Endometrial microvascular endothelial cells (primary cell): Measurements from ENCODE around the gene INTS1. TPM values are rescaled to one million over a fixed set of nuclear protein-coding genes. Genes with fewer than 3 reads are reported as not detected.

ENCODE experiments used
- in situ Hi-C: cut with HindIII; loops from 2 replicates; pipeline ENCODE4 v1.10.0; 2017; ENCODE audit warnings: low sequenced_read_pairs, low pct_unique_long_range_greater_than_20kb; ENCODE audit errors: inconsistent ontology term
- total RNA-seq: library from RNA; depleted of rRNA; stranded (reverse); fragments of >200 nt; gene quantifications from one replicate; pipeline ENCODE4 v1.2.3, GENCODE V29; 2015; ENCODE audit errors: inconsistent ontology term

INTS1 gene, protein sequence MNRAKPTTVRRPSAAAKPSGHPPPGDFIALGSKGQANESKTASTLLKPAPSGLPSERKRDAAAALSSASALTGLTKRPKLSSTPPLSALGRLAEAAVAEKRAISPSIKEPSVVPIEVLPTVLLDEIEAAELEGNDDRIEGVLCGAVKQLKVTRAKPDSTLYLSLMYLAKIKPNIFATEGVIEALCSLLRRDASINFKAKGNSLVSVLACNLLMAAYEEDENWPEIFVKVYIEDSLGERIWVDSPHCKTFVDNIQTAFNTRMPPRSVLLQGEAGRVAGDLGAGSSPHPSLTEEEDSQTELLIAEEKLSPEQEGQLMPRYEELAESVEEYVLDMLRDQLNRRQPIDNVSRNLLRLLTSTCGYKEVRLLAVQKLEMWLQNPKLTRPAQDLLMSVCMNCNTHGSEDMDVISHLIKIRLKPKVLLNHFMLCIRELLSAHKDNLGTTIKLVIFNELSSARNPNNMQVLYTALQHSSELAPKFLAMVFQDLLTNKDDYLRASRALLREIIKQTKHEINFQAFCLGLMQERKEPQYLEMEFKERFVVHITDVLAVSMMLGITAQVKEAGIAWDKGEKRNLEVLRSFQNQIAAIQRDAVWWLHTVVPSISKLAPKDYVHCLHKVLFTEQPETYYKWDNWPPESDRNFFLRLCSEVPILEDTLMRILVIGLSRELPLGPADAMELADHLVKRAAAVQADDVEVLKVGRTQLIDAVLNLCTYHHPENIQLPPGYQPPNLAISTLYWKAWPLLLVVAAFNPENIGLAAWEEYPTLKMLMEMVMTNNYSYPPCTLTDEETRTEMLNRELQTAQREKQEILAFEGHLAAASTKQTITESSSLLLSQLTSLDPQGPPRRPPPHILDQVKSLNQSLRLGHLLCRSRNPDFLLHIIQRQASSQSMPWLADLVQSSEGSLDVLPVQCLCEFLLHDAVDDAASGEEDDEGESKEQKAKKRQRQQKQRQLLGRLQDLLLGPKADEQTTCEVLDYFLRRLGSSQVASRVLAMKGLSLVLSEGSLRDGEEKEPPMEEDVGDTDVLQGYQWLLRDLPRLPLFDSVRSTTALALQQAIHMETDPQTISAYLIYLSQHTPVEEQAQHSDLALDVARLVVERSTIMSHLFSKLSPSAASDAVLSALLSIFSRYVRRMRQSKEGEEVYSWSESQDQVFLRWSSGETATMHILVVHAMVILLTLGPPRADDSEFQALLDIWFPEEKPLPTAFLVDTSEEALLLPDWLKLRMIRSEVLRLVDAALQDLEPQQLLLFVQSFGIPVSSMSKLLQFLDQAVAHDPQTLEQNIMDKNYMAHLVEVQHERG (N-terminal part only)
- total RNA-seq = 70.4 TPM

DNA sequence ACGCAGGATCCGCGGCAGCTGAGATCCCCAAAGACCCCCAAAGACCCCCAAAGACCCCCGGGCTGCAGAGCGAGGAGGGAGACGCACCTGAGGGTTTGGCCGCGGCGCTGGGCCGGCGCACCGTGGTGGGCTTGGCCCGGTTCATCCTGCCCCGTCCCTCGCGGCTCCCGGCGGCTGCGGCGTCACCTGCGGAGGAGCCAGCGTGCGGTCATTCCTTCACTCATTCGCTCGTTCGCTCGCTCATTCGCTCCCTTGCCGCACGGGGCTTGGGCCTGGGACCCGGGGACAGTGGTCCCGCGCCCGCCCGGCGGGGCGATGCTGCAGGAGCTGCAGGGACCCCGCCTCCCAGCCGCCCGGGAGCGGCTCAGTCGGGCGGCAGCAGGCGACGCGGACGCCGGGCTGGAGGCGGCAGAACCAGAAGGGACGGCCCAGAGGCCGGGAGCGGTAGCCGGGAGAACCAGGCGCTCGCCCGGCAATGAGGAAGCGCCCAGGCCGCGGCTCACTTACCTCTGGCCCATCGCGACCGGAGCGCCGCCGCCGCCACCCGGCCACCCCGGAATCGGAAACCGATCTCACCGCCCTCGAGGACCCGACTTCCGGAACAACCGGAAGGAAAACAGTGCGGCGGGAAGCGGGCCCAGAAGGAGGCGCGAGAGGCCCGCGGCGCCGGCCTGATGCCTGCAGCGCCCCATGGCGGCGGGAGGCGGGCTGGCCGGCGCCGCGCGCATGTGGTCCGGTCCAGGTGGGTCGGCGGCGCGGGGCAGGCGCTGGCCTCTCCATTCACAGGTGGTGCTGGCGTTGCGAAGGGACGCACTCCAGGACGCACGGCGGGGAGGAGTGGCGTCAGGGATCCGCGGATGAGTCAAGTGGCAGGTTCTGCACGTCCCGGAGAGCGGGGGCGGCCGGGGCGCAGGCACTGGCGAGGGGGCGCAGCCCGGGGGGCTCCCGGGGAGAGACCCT, at the start of gene INTS1:
Gene INTS1, minus strand, starts transcription at position 574 of the 960 bp plus-strand sequence. Its CDS starts 429 bp downstream, at position 145.
- in situ Hi-C loops = no loop called here

DNA sequence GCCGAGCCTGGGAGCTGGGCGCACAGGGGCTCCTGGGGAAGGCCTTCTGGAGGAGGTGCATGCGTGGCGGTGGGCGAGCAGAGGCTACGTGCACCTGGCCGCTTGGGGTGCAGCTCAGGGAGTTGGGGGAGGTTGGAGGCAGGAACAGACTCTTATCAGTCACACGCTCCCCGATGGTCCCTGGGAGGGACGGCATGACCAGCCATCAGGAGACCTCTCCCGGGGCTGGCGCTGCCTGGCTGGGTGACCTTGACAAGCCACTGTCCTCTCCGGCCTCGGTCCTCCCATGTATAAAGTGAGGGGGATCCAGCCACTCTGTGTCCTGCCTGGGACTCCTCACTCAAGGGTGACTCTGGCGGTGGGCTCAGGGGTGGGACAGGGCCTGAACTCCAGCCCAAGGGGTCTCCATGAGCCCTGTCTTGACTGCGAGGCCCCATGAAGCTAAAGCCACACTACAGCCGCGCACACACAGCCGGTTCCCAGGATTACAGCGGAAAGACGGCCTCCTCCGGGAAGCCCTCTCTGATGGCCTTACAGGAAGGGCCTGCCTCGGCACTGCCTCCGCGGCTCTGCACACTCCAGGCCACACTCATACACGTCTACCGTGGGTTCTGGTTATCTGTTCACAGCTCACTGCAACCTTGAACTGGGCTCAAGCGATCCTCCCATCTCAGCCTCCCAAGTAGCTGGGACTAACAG, 49.5 kb upstream of the INTS1 start:
- in situ Hi-C loops = no loop called here

DNA sequence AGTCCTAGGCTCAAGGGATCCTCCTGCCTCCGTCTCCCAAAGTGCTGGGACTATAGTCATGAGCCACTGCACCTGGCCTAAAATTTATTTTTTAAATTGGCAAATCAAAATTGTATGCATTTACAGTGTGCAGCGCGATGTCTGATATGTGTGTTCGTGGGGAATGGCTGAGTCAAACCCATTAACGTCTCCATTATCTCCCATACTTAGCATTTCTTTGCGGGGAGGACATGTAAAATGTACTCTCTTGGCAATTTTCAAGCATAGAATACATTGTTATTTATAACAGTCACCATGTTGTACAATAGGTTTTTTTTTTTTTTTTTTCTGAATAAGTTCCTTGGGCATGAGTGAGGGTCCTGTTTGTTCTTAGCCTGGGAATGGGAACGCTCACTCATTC, 48.0 kb upstream of the INTS1 start:
- in situ Hi-C loops = no loop called here

DNA sequence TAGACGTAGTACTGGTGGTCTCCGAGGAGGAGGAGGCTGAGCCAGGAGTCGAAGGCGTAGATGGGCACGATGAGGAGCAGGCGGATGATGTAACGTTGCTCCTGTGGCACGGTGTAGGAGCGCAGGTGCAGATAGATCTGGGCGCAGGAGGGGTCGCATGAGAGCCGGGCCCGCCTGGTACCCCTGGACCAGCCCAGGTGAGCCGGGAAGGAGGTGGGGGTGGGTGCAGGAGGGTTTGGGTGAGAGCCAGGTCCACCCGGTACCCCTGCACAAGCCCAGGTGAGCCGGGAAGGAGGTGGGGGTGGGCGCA, 46.6 kb upstream of the INTS1 start:
- in situ Hi-C loops = no loop called here

DNA sequence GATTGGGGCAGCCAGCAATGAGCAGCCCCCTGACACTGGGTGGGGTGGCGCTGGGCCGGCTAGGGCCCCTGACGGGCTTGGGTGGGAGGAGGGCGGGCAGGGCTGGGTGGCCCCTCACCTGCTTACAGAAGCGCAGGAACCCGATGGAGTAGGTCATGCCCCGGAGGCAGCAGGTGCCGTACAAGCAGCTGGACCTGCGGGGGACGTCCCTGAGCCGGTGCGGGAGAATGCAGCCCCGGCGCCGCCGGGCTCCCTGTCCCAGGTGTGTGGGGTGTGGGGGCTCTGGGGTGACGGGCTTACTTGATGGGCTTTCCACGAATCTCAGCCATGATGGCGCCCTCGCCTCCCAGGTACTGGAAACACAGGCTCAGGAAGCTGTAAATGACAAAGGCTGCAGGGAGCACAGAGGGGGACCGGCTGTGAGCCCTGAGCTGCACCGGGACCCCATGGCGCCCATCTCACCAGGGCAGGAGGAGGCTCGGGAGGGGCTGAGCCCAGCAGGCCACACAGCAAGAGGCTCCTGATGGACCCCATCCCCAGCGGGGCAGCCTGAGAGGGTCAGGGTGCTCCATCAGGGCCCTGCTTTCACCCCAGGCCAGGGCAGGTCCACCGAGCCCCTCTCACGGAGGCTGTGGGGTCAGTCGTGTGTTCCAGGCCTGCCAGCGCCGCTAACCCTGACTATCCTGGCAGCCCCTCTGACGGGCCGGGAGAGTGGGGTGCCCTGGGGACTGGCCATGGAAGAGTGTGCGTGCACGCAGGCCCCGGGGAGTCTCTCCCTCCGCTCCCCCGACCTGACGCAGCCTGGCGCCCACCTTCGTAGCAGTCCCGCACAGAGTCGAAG, 46.0 kb upstream of the INTS1 start:
- in situ Hi-C loops = no loop called here

DNA sequence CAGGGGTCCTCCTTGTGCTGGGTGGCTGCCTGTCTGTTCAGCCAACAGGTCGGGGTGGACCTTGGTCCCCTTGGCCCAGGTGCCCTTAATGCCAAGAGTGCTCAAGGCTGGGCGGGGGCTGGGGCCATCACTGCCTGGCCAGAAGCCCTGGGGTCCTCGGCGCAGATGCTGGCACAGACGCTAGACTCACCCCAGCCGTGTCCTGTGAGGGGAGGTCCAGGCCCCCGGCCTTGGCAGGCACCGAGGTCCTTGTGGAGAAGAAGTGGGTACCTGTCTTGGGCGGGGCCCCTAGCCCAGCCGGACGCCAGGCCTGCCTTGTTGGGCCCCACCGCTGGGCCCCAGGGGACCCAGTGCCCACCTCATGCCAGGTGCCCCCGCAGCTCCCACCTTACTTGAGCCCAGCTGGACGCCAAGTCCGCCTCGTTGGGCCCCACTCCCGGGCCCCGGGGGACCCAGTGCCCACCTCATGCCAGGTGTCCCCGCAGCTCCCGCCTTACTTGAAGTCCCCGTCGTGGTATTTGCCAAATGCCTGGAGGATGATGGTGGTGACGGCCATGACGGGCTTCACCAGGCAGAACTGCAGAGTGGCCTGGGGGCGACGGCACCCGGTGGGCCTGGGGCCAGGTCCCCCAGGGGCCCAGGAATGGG, 45.3 kb upstream of the INTS1 start:
- in situ Hi-C loops = no loop called here

DNA sequence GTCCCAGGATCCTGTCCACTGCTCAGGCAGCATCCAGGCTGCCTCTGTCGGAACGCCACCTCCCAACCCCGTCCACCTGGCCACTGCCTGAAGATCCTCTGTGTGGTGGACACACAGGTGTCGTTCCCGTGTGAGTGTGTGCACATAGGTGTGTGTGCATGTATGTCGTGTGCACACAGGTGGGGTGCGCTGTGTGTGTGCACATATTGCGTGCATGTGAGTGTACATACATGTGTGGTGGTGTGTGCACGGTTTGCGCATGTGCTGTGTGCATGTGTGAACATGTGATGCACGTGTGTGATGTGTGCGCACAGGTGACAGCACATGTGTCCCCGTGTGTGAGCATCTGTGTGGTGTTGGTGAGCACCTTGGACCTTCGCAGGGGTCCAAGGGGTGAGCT, 44.8 kb upstream of the INTS1 start:
- in situ Hi-C loops = no loop called here

DNA sequence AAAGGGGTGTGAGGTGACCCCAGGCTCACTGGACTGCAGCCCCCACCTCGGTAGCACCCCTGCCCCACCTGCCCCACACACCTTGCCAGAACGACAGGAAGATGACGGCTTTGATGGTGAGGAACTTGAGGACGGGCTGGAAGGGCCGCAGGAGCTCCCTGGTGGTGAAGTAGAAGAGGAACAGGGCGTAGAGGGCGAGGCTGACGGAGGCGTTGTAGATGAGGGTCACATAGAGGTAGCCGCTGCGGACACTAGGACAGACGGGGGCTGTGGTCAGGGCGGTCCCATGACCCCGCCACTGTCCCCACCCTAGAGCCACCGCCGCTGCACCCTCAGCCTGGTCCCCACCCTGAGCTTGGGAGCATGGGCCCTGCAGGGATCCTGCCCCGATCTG, 44.2 kb upstream of the INTS1 start:
- in situ Hi-C loops = no loop called here

DNA sequence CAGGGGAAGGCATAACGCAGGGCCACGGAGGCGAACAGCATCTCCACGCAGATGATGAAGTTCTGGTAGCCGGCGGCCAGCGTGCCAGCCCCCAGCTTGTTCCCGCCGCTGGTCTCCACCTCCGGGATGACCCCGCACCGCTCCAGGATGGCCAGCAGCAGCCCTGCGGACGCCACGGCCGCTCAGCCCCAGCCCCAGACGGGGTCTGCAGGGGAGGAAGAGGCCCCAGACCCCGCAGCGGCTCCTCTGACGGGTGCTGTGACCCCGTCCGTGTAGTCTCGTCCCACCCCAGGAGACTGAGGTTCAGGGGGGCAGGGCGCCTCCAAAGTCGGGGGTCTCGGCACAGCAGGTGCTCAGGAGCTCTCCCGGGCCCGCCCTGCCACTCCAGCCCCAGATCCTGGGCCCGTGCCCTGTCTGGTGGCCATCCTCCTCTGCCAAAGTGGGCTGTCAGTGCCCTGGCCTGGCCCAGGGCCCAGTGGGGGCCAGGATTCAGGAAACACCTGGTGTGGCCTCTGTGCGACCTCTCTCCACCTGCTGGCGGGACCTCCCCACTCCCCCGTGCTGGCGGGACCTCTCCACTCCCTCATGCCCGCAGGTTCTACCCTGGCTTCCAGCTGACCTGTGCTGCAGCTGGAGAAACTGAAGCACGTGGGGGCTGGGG, 43.7 kb upstream of the INTS1 start:
- in situ Hi-C loops = no loop called here

DNA sequence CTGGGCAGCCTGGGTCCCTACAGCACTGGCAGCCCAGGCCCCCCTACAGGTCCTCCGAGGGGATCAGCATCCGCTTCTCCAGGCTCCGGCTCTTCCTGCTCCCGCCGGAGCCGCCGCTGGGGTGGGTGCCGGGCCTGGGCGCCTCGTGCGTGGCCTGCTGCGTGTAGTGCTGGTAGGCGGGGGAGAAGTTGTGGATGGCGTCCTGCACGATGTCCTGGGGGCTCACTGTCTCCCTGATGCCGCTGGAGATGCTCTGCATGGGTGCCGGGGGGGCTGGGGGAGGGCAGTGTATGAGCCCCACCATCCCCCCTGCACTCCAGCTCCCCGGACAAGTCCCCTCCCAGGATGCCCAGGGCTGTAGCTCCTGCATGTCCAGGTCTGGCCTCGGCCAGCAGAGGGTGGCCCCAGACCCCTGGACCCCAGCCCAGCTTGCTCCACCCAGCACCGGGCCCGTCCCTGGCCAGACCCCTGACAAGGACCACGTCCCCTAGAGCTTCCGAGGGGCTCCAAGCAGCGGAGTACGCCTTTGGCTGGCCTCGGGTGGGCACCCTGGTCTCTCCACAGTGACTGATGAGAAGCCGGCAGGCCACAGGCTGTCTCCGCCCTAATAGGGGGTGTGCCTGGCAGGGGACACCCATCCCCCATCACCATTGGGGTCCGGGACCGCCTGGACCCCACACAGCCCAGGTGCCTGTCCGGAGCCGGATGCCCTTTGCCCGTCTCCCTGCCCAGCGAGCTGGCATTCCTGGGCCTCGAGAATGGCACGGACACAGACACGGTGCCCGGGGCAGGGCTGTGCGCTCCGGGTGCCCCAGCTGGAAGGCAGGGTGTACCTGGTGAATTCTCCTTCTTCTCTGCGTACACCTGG, 43.0 kb upstream of the INTS1 start:
- in situ Hi-C loops = no loop called here

DNA sequence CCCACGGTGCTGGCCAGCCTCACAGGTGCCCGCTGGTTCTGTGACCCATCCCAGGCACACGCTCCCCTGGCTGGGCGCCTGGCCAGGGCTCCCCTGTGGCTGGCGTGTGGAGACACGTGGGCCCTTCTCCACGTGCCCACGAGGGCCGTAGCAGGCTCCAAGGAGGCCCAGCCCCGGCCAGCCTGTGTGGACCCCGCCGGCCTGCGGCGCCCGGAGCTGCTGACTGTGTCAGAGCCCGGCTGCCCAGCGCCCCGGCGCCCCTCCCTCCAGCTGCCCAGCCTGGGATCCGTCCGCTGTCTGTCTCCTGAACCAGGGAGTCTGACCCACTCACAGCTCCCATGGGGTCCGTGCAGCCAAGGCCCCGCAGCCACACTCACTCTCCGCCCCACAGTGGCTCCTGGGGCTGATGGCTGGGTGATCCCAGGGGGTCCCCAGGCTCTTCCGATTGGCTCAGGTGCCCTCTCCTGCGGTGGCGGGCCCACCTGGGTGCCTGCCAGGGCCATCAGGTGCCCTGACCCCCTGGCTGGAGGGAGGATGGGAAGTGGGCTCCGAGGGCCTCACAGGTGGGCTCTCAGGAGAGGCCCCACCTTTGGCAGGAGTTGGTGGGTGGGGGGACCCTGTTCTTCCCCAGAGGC, 42.2 kb upstream of the INTS1 start:
- in situ Hi-C loops = no loop called here

DNA sequence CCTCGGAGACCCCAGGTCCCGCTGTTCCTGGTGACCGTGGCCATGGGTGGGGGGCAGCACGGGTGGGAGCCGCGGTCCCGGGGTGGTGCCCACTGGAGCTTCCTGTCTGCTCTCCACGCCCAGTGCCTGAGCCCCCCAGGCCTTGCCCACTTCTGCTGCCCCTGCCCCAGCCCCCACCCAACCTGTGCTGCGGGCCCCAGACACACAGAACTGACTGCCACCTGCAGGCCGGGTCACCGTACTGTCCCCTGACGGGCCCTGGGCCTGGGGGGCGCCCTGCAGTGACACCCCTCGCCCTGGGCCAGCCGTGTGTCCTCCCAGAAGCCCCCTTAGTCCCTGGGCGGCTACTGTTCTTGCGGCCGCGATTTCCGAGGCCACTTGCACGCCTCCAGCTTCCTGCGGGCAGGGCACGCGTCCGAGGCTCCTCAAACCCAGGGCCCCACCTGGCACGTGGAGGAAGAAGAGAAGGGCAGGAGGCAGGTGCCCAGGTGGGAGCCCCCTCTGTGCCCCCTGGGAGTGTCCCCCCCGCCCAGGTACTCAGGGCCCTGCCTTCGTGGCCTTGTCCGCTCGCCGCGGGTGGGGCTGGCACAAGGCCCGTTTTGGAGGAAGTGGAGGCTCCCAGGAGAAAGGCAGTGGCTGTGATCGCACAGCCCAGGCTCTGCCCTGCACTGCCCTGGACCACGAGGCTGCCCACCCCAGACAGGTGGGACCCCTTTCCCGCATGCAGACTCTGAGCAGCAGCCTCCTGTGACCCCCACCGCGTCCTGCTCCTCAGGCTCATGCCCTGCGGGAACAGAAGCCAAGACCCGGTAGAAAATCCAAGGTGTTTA, 41.4 kb upstream of the INTS1 start:
- in situ Hi-C loops = no loop called here

DNA sequence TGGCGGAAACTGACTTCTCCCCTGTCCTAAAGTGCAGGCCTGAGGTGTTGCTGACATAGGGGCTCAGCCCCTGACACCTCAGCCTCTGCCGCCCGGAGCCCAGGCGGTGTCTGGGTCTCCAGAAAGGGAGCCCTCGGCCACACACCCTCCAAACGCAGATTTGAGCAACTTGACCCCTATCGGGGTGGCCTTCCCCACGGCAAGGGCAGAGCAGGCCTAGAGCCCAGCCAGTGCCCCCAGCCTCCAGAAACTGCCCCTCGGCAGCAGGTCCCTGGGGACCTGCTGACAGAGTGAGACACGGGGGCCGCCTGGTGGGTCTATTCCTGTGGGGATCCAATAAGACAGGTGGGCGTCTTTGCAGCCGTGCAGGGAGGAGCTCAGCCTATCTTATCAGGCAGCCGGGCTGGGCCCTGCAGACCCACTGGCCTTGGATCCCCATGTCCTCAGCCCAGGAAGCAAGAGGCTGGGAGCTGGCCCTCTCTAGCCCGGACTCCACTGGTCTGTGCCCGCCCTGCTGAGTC, 40.8 kb upstream of the INTS1 start:
- in situ Hi-C loops = no loop called here
